GM18508 (cell line): ENCODE results near the gene KAT7.
"Not testable (repeated sequence)": the region's sequence is repeated elsewhere in the genome, so short reads cannot be mapped to it uniquely, and the experiment has no call there.

ENCODE experiments used
- ATAC-seq: cut with Tn5 transposase; IDR thresholded peaks from one replicate; pipeline ENCODE4 v1.9.1; 2021; ENCODE audit warnings: moderate number of reproducible peaks; ENCODE audit not compliant: insufficient read depth, unreplicated experiment

KAT7 gene

GRCh38 chr17:49788478-49789242 lies at the start of gene KAT7:
Gene KAT7, plus strand, starts transcription at chr17:49788681. Its CDS starts 154 bp downstream, at chr17:49788835.
- peak; percentile 77 for ATAC-seq

- ATAC-seq: no peak
These were observed 48.7 kb upstream of the KAT7 start for GRCh38 chr17:49739641-49740271.

- ATAC-seq: no peak
These were observed 47.3 kb upstream of the KAT7 start for GRCh38 chr17:49741009-49741691.

- ATAC-seq: no peak
These were observed 46.8 kb upstream of the KAT7 start for GRCh38 chr17:49741692-49742076.

GRCh38 chr17:49742166-49742638 lies 46.3 kb upstream of the KAT7 start:
- ATAC-seq: no peak

DNA sequence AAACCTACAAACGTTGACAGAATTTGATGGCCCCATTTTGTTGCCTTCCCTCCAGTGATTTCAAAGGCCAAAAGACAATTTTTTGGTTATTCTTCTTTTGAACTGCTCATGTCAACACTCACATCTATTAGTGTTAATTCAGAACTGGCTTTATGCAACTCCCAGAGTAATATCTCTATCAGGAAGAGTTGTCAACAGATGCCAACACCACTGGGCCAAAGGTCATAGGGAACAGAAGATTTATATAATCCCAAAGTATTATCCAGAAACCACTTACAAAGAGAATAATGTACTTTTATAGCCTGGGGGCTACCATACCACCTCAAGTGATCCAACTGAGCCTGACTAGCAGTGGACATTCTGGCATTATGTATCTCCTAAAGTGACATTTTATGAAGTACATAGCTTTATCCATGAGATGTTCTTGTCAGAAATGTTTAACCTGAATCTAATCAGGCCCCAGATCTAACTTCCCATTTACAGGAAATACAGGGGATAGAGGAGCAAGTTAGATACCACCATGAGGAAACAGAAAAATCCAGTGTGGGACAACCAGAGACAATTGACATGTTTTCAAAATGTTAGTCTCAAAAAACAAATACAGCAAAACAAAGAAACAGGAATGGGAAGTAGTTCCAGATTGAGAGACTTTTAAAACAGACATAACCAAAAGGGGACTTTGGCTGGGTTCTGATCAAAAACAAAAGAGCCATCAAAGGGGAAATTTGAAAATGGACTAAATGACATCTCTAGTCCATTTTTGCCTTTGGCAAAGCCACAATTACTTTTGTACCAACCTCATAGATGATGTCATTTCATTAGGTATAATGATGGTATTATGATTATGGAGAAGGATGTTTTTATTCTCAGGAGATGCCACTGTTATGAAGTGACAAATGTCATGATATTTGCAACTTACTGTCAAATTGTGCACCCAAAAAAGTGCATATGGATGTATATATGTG lies 43.0 kb upstream of the KAT7 start:
- no peak for ATAC-seq

DNA sequence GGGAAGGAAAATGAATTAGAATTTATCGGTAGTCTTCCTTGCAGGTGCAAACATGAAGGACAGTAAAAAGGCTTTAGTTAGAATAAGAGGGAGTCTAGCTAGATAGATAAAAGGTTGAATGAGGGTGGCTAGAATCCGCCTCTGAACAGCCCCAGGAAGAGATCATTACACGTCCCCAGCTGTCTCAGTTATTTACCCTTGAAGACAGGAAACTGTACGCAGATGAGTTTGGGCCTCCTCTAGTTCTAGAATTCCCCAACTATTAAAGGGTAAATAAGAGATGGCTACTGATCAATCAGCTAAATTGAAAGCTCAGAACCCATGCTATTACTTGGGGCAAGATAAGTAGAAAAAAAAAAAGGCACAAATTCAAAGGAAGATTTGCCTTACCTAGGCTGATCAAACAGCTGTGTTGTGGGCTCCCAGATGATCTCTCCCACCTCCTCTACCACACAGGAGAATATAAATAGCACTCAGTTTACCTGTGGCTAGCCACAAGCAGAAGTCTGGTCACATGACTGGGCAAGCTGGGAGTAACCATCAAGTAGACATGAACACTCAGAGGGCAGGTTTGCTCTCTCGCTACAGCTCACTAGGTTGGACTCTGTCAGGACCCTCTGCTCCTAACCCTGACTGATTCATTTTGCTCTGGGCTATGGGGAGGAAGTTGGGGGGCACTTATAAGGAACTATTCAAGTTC lies 41.5 kb upstream of the KAT7 start:
- no peak for ATAC-seq

DNA sequence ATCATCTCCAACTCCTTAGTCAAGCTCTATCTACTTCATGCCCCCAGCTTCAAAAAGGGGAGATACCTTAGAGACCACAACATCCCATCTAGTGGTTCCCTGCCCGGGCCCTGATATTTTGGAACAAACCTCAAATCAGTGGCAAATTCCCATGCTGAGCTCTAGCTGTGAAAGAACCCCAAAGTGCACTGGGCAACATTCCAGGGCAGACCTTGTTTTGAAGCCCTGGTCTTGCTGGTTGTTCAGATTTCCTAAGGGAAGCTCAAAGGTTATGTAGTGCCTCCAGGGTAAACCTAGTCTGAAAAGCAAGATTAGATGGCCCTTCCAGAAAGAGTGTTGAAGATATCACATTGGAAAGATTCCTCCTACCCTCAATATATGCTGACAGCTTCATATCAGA lies 40.8 kb upstream of the KAT7 start:
- no peak for ATAC-seq

DNA sequence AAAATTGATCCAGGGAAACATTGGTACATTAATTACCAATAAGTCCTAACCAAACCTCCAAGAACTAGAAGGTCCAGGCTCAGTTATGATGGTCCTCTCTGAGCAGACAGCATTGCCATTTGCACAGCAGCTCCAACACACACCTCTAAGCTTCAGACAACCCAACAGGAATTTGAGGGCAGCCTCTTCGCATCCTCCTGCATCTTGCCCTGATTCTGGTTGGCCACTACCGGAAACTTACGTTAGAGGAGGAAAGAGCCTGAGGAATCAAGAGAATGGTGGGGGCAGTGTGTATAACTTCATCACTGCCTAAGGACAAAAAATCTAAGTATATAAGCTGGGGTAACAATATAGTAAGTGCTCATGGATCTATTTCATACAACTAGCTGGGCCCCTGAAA lies 40.3 kb upstream of the KAT7 start:
- ATAC-seq: no peak

GRCh38 chr17:49748791-49749190 lies 39.7 kb upstream of the KAT7 start:
- ATAC-seq: peak; percentile 66

GRCh38 chr17:49749730-49750129 lies 38.8 kb upstream of the KAT7 start:
- no peak for ATAC-seq

- no peak for ATAC-seq
These were observed 36.0 kb upstream of the KAT7 start for GRCh38 chr17:49752508-49752907.

DNA sequence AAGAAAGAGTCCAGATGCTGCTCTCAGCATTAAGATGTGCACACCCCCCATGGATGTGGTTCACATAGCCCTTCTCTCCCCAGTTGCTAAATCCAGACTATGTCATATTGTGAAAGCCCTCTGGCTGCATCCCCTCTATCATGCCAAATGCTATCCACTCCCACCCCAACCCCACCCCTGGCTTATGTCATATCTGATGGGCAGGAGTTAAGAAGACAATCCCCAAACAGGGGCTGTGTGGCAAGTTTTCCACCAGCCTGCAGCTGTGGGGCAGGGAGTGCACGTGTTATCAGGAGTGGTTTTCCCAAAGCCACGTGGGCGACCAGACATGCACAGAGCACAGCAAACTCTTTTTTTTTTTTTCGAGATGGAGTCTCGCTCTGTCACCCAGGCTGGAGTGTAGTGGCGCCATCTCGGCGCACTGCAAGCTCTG lies 34.5 kb upstream of the KAT7 start:
- no peak for ATAC-seq

GRCh38 chr17:49755663-49756283 lies 32.7 kb upstream of the KAT7 start:
- no peak for ATAC-seq

GRCh38 chr17:49756323-49757150 lies 31.9 kb upstream of the KAT7 start:
- ATAC-seq: no peak

GRCh38 chr17:49757151-49757777 lies 31.2 kb upstream of the KAT7 start:
- ATAC-seq: no peak

- not testable (repeated sequence) for ATAC-seq
These were observed 29.9 kb upstream of the KAT7 start for GRCh38 chr17:49758464-49759010.
